Neural cell (in vitro differentiated cells): ENCODE measurements around the gene SETD5.

Source experiments
- CTCF ChIP-seq: fragments of 450-650 bp; IDR thresholded peaks from 2 replicates; pipeline ENCODE4 v1.5.1; 2014; ENCODE audit warnings: antibody characterized with exemption, mild to moderate bottlenecking, moderate library complexity; ENCODE audit not compliant: poor library complexity, severe bottlenecking
- EP300 ChIP-seq: fragments of 450-650 bp; conservative IDR thresholded peaks from 2 replicates; pipeline ENCODE4 v1.6.1; 2014; ENCODE audit warnings: antibody characterized with exemption, mild to moderate bottlenecking, moderate library complexity; ENCODE audit not compliant: poor library complexity, severe bottlenecking

DNA sequence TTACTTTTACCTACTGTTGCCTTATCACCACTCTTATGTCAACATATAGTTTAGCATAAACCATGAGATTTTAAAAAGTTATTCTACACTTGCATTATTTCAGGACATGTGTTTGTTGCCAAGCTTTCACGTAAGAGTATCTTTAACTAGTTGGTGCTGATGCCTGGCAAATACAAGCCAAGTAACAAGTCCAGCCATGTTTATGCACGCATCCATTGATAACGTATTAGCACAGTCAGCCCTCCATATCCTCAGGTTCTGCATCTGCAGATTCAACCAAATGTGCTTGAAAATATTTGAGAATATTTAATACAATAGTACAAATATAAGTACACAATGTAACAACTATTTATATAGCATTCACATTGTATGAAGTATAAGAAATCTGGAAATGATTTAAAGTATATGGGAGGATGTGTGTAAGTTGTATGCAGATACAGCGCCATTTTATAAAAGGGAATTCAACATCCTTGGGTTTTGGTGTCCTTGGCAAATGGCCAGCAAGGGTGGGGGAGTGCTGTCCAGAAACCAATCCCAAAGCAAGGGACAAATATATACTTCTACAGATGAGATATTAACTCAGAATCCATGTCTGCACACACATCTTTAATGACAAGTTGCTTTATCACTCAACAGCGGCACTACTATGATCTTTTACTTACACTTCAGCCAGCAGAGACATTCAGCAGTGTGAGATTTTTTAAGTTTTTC, 8.7 kb upstream of the SETD5 start:
- TF ChIP-seq CTCF, result no peak
- no peak for TF ChIP-seq EP300
